HepG2 (cell line): ENCODE measurements around the gene NKD1. TPM values are rescaled to one million over a fixed set of nuclear protein-coding genes. Genes with fewer than 3 reads are reported as not detected.
A peak's percentile ranks its signal among the peaks of the same experiment; 100 is the strongest.

Experiments
- FOXC1 ChIP-seq: sonication (generic); formaldehyde crosslinking; IDR thresholded peaks from 2 replicates; pipeline ENCODE4 v1.8.0; 2022; ENCODE audit warnings: mild to moderate bottlenecking, missing genetic modification reagents, borderline replicate concordance
- GATAD1 ChIP-seq: IDR thresholded peaks from 2 replicates; pipeline ENCODE4 v1.6.1; 2016; ENCODE audit warnings: missing genetic modification reagents, missing compliant biosample characterization
- JUNB ChIP-seq: sonication (generic); formaldehyde crosslinking; IDR thresholded peaks from 2 replicates; pipeline ENCODE4 v1.8.0; 2022; ENCODE audit warnings: missing genetic modification reagents, mild to moderate bottlenecking, borderline replicate concordance
- KDM4B ChIP-seq: sonication (generic); formaldehyde crosslinking; IDR thresholded peaks from 2 replicates; pipeline ENCODE4 v1.4.0; 2020; ENCODE audit warnings: missing genetic modification reagents
- KIAA2018 ChIP-seq: sonication (generic); formaldehyde crosslinking; IDR thresholded peaks from 2 replicates; pipeline ENCODE4 v1.5.0; 2020; ENCODE audit warnings: mild to moderate bottlenecking, missing genetic modification reagents, borderline replicate concordance
- POLR2G ChIP-seq: fragments of 200-400 bp; formaldehyde crosslinking; IDR thresholded peaks from 2 replicates; pipeline ENCODE4 v1.6.1; 2018; ENCODE audit warnings: mild to moderate bottlenecking, low read depth, low read length, moderate library complexity
- ZEB1 ChIP-seq: IDR thresholded peaks from 2 replicates; pipeline ENCODE4 v1.6.1; 2012; ENCODE audit warnings: mild to moderate bottlenecking, low read depth, inconsistent platforms; ENCODE audit not compliant: insufficient replicate concordance
- ZIK1 ChIP-seq: sonication (generic); formaldehyde crosslinking; IDR thresholded peaks from 2 replicates; pipeline ENCODE4 v1.5.0; 2020; ENCODE audit warnings: mild to moderate bottlenecking, low read depth, missing genetic modification reagents, borderline replicate concordance
- ZNF280B ChIP-seq: sonication (generic); formaldehyde crosslinking; IDR thresholded peaks from 2 replicates; pipeline ENCODE4 v1.5.0; 2020; ENCODE audit warnings: missing genetic modification reagents, mild to moderate bottlenecking, borderline replicate concordance
- ZNF337 ChIP-seq: sonication (generic); formaldehyde crosslinking; IDR thresholded peaks from 2 replicates; pipeline ENCODE4 v1.5.1; 2020; ENCODE audit warnings: missing genetic modification reagents, low read depth, mild to moderate bottlenecking, borderline replicate concordance
- ZNF350 ChIP-seq: sonication (generic); formaldehyde crosslinking; IDR thresholded peaks from 2 replicates; pipeline ENCODE4 v1.4.0; 2020; ENCODE audit warnings: mild to moderate bottlenecking, low read depth, missing genetic modification reagents, borderline replicate concordance
- ZNF503 ChIP-seq: sonication (generic); formaldehyde crosslinking; IDR thresholded peaks from 2 replicates; pipeline ENCODE4 v1.4.0; 2020; ENCODE audit warnings: missing genetic modification reagents
- ZNF512 ChIP-seq: sonication (generic); formaldehyde crosslinking; IDR thresholded peaks from 2 replicates; pipeline ENCODE4 v1.4.0; 2020; ENCODE audit warnings: mild to moderate bottlenecking, missing genetic modification reagents
- polyA plus RNA-seq, 8 experiments: library from polyadenylated mRNA; depleted of rRNA in 3 of 8; stranded (reverse) in 7 of 8; unstranded in 1 of 8; fragments of >200 nt; fragmentation: Illumina TruSeq in 4 of 8; extraction: Trizol in 4 of 8; gene quantifications; 2 replicates each; pipeline versions ENCODE4 v1.2.1 to v1.2.3, GENCODE V29; 2011 to 2016; ENCODE audit warnings: low read depth in 4 of 8, missing spikeins in 1 of 8, mixed read lengths in 1 of 8; ENCODE audit not compliant: insufficient read depth in 1 of 8
- total RNA-seq, 5 experiments: library from RNA; depleted of rRNA; stranded (reverse); fragments of >200 nt; fragmentation: Illumina TruSeq; extraction: Trizol; gene quantifications; 2 replicates each; pipeline ENCODE4 v1.2.3, GENCODE V29; 2016; ENCODE audit warnings: low read depth in 1 of 5

Gene NKD1
- total and polyA plus RNA-seq, 2 of the 13 experiments (the other 11 are each of a cell fraction or from before 2014, with no cell fraction given) = 70.4 to 121 TPM

GRCh38 chr16:50548125-50548908 is at the start of gene NKD1 (continued):
- TF ChIP-seq KDM4B (no peak), ZNF337 (CRISPR knock-in tag) (no peak; the same call in 1 of the 2 replicates), ZNF503 (0 out of 2 replicates have a peak, but pooled peaks have one; percentile 42), FOXC1 (peak; percentile 25; the same call in 1 of the 2 replicates), ZIK1 (peak; percentile 31; the same call in 1 of the 2 replicates), ZNF350 (no peak), KIAA2018 (CRISPR knock-in tag) (no peak), JUNB (CRISPR knock-in tag) (no peak), POLR2G (peak; percentile 89), ZEB1 (peak; percentile 55), ZNF280B (CRISPR knock-in tag) (no peak), ZNF512 (CRISPR knock-in tag) (no peak), GATAD1 (no peak)
